ENCODE data around the gene HDLBP.

The HDLBP gene

GRCh38 chr2:241225545-241225944, 89.9 kb downstream of the HDLBP start:
- no peak for DNase-seq
- no peaks in the 10 kb centered on the region for H3K27me3 Mint-ChIP-seq
- H3K27ac Mint-ChIP-seq = no peak overlapping the region
- H3K9me3 Mint-ChIP-seq = no peaks in the 10 kb centered on the region
- H3K4me1 Mint-ChIP-seq = peaks cover 24% of the 10 kb centered on the region
- H3K4me3 Mint-ChIP-seq = no peak overlapping the region
- no peak for ATAC-seq

GRCh38 chr2:241224851-241225438, 90.5 kb downstream of the HDLBP start:
- Mint-ChIP-seq H3K9me3 (no peaks in the 10 kb centered on the region), H3K4me3 (no peak overlapping the region), H3K27ac (peak overlapping the region in 1 of 2 donors; percentile 50), H3K4me1 (peaks cover 26% of the 10 kb centered on the region), H3K27me3 (peaks cover under 1% of the 10 kb centered on the region)
- ATAC-seq = no peak
- DNase-seq = no peak

- Mint-ChIP-seq H3K4me3 (peak overlapping the region in 1 of 2 donors; percentile 27), H3K27me3 (peaks cover 8% of the 10 kb centered on the region), H3K27ac (peak overlapping the region; percentile 50 to 75), H3K9me3 (no peaks in the 10 kb centered on the region), H3K4me1 (peaks cover 33% of the 10 kb centered on the region)
- DNase-seq = no peak
- peak; percentile 42 for ATAC-seq
These were observed 91.2 kb downstream of the HDLBP start for GRCh38 chr2:241224018-241224850.

GRCh38 chr2:241223211-241224017, 92.1 kb downstream of the HDLBP start:
- peak overlapping the region in 1 of 2 donors; percentile 1 for H3K27ac Mint-ChIP-seq
- DNase-seq (no peak), ATAC-seq (peak; percentile 55)
- H3K9me3 Mint-ChIP-seq = no peaks in the 10 kb centered on the region
- H3K27me3 Mint-ChIP-seq = peaks cover 9% of the 10 kb centered on the region
- peaks cover 41% of the 10 kb centered on the region for H3K4me1 Mint-ChIP-seq
- H3K4me3 Mint-ChIP-seq = no peak overlapping the region

- no peaks in the 10 kb centered on the region for H3K9me3 Mint-ChIP-seq
- no peak overlapping the region for H3K27ac Mint-ChIP-seq
- H3K4me3 Mint-ChIP-seq = no peak overlapping the region
- ATAC-seq (no peak), DNase-seq (no peak)
- peaks cover 51% of the 10 kb centered on the region for H3K4me1 Mint-ChIP-seq
- H3K27me3 Mint-ChIP-seq = peaks cover 23% of the 10 kb centered on the region
These were observed 95.6 kb downstream of the HDLBP start for GRCh38 chr2:241219856-241220356.

- Mint-ChIP-seq H3K4me1 (peaks cover 42% of the 10 kb centered on the region), H3K4me3 (peak overlapping the region; percentile 81 to 83), H3K27me3 (peaks cover 23% of the 10 kb centered on the region), H3K9me3 (no peaks in the 10 kb centered on the region), H3K27ac (no peak overlapping the region)
- no peak for DNase-seq
- ATAC-seq = no peak
These were observed 96.5 kb downstream of the HDLBP start for GRCh38 chr2:241219030-241219382.

GRCh38 chr2:241218131-241219029, 97.1 kb downstream of the HDLBP start:
- Mint-ChIP-seq H3K4me3 (peak overlapping the region; percentile 81 to 83), H3K9me3 (no peaks in the 10 kb centered on the region), H3K27me3 (peaks cover 23% of the 10 kb centered on the region), H3K4me1 (peaks cover 35% of the 10 kb centered on the region), H3K27ac (peak overlapping the region in 1 of 2 donors; percentile 44)
- peak; percentile 49 for ATAC-seq
- no peak for DNase-seq

- ATAC-seq = peak; percentile 53
- no peaks in the 10 kb centered on the region for H3K9me3 Mint-ChIP-seq
- peaks cover 23% of the 10 kb centered on the region for H3K27me3 Mint-ChIP-seq
- H3K4me1 Mint-ChIP-seq = peaks cover 27% of the 10 kb centered on the region
- peak; percentile 38 to 41 for DNase-seq
- H3K27ac Mint-ChIP-seq = peak overlapping the region in 1 of 2 donors; percentile 91
- H3K4me3 Mint-ChIP-seq = peak overlapping the region; percentile 69 to 82
These were observed 98.0 kb downstream of the HDLBP start for GRCh38 chr2:241217320-241218031.

- peaks cover 23% of the 10 kb centered on the region for H3K27me3 Mint-ChIP-seq
- no peak overlapping the region for H3K4me3 Mint-ChIP-seq
- no peak overlapping the region for H3K27ac Mint-ChIP-seq
- no peaks in the 10 kb centered on the region for H3K9me3 Mint-ChIP-seq
- DNase-seq = no peak
- H3K4me1 Mint-ChIP-seq = peaks cover 27% of the 10 kb centered on the region
- ATAC-seq = no peak
These were observed 99.2 kb downstream of the HDLBP start for GRCh38 chr2:241216211-241216761.

GRCh38 chr2:241215421-241215820, 100.1 kb downstream of the HDLBP start:
- DNase-seq (no peak), ATAC-seq (no peak)
- Mint-ChIP-seq H3K4me3 (no peak overlapping the region), H3K9me3 (no peaks in the 10 kb centered on the region), H3K27ac (no peak overlapping the region), H3K27me3 (peaks cover 23% of the 10 kb centered on the region), H3K4me1 (peaks cover 27% of the 10 kb centered on the region)

GRCh38 chr2:241214766-241215165, 100.7 kb downstream of the HDLBP start:
- Mint-ChIP-seq H3K4me1 (peaks cover 23% of the 10 kb centered on the region), H3K9me3 (no peaks in the 10 kb centered on the region), H3K27me3 (peaks cover 21% of the 10 kb centered on the region), H3K27ac (no peak overlapping the region), H3K4me3 (no peak overlapping the region)
- DNase-seq (no peak), ATAC-seq (no peak)

- H3K9me3 Mint-ChIP-seq = no peaks in the 10 kb centered on the region
- DNase-seq (no peak), ATAC-seq (no peak)
- peaks cover 18% of the 10 kb centered on the region for H3K4me1 Mint-ChIP-seq
- H3K4me3 Mint-ChIP-seq = no peak overlapping the region
- H3K27me3 Mint-ChIP-seq = peaks cover 15% of the 10 kb centered on the region
- no peak overlapping the region for H3K27ac Mint-ChIP-seq
These were observed 101.3 kb downstream of the HDLBP start for GRCh38 chr2:241214209-241214608.

- peaks cover 14% of the 10 kb centered on the region for H3K27me3 Mint-ChIP-seq
- no peak for ATAC-seq
- DNase-seq = no peak
These were observed 101.9 kb downstream of the HDLBP start for GRCh38 chr2:241213567-241213966.

GRCh38 chr2:241213041-241213440, 102.4 kb downstream of the HDLBP start:
- H3K4me3 Mint-ChIP-seq = no peak overlapping the region
- ATAC-seq (no peak), DNase-seq (no peak)
- no peaks in the 10 kb centered on the region for H3K9me3 Mint-ChIP-seq
- peaks cover 14% of the 10 kb centered on the region for H3K27me3 Mint-ChIP-seq
- H3K27ac Mint-ChIP-seq = no peak overlapping the region
- H3K4me1 Mint-ChIP-seq = peaks cover 7% of the 10 kb centered on the region

More at GRCh38 chr2:241213567-241213966, 101.9 kb downstream of the HDLBP start:
- no peaks in the 10 kb centered on the region for H3K9me3 Mint-ChIP-seq
- H3K4me1 Mint-ChIP-seq = peaks cover 11% of the 10 kb centered on the region
- no peak overlapping the region for H3K4me3 Mint-ChIP-seq
- H3K27ac Mint-ChIP-seq = no peak overlapping the region
